ENCODE results near the gene PAPPA. TPM values are rescaled to one million over a fixed set of nuclear protein-coding genes. Genes with fewer than 3 reads are reported as not detected.

Gene PAPPA
- total RNA-seq, 2 experiments from 2014 or later = not detected

DNA sequence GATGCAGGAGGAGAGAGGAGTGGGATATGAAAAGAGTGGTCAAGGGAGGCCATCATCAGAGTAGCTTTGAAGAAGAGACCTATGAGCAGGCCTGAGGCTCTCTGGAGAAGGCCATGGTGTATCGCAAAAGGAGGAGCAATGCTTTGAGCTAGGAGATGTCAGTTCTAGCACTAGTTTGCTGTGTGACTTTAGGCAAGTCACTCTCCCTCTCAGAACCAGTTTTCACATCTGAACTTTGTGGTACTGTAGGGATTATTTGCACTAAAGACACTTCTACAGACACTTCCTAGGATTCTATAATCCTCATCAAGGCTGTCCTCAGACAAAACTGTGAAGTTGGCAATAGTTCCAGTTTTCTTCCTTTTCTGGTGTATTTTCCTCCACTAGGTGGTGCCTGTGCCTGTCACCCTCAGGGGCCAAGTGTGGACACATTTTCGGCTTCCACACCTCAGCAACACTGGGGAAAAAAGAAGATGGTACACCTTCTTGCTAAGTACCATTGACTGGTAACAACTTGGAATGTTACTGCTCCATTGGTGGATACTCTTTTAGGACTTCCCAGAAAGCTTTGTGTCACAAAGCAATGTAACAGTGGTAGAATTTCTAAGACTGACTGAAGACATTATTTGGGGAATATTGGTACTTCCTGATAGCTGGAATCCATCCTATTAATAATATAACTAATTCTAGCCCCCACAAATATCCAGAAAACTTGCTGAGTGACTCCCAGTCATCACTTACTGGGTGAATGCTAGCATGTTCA, 9.9 kb downstream of the PAPPA start:
- ChIA-PET CTCF (ENCODE audit: unreplicated experiment) (no interaction called here), POLR2A (interaction anchor here (0.6 kb wide), 1 partner anchor 10 kb away, joined by 4 read pairs; the partner anchor contains the start of gene PAPPA)
- Histone ChIP-seq H3K4me1 (ENCODE audit: insufficient read depth, low read length, poor library complexity, severe bottlenecking) (no peaks in the 10 kb centered on the region), H3K79me2 (ENCODE audit: insufficient read depth, low read depth, low read length) (no peaks in the 10 kb centered on the region), H3K36me3 (ENCODE audit: insufficient read depth, low read length) (no peaks in the 10 kb centered on the region), H3K4me3 (ENCODE audit: low read depth, low read length, poor library complexity, severe bottlenecking) (no peak overlapping the region), H2AFZ (ENCODE audit: low read length) (no peak overlapping the region), H3K4me2 (ENCODE audit: low read length) (no peak overlapping the region), H3K9me2 (ENCODE audit: insufficient read depth, low read length) (no peaks in the 10 kb centered on the region), H4K20me1 (ENCODE audit: insufficient read depth, low read length) (no peaks in the 10 kb centered on the region), H3K9me3 (ENCODE audit: low read length) (no peaks in the 10 kb centered on the region), H3K27ac (ENCODE audit: low read depth, low read length, poor library complexity, severe bottlenecking) (no peak overlapping the region)
- no TSS peak for BruUV-seq (replicated peaks)
- intact Hi-C loops (cut with micrococcal nuclease; ENCODE audit: unreplicated experiment) = loop anchor here (5.0 kb wide), 1 partner anchor 571 kb away; no protein-coding TSS in a partner anchor
- no peak for TF ChIP-seq EZH2phosphoT487 (IDR thresholded peaks at IDR 0.05; ENCODE audit: borderline replicate concordance, low read depth, low read length)
- TF ChIP-seq, protein P1, sequence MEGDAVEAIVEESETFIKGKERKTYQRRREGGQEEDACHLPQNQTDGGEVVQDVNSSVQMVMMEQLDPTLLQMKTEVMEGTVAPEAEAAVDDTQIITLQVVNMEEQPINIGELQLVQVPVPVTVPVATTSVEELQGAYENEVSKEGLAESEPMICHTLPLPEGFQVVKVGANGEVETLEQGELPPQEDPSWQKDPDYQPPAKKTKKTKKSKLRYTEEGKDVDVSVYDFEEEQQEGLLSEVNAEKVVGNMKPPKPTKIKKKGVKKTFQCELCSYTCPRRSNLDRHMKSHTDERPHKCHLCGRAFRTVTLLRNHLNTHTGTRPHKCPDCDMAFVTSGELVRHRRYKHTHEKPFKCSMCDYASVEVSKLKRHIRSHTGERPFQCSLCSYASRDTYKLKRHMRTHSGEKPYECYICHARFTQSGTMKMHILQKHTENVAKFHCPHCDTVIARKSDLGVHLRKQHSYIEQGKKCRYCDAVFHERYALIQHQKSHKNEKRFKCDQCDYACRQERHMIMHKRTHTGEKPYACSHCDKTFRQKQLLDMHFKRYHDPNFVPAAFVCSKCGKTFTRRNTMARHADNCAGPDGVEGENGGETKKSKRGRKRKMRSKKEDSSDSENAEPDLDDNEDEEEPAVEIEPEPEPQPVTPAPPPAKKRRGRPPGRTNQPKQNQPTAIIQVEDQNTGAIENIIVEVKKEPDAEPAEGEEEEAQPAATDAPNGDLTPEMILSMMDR (conservative IDR thresholded peaks at IDR 0.05; ENCODE audit: low read length) = peak; percentile 69
- peak; percentile 2 for DNase-seq (ENCODE audit: low spot score)

DNA sequence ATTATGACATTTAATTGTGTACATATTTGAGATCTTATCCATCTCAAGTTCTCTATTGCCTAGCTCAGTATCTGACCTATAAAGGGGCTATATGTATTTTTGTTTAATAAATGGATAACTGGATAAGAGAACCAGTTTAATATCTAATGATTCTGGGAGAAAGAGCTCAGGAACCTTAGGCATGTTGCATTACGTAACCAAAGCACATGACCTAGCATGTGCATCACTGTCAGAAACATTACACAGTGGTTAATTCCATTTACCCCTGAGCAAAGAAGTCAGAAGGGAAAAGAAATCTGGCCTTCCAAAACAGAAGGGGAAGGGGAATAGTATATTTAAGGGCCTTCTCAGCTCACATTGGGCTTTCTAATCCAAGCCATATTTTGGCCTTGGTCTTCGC, 12.3 kb downstream of the PAPPA start:
- Histone ChIP-seq H3K36me3 (ENCODE audit: insufficient read depth, low read length) (no peaks in the 10 kb centered on the region), H3K27ac (ENCODE audit: low read depth, low read length, poor library complexity, severe bottlenecking) (no peak overlapping the region), H3K4me2 (ENCODE audit: low read length) (no peak overlapping the region), H3K4me3 (ENCODE audit: low read depth, low read length, poor library complexity, severe bottlenecking) (no peak overlapping the region), H3K4me1 (ENCODE audit: insufficient read depth, low read length, poor library complexity, severe bottlenecking) (no peaks in the 10 kb centered on the region), H3K9me3 (ENCODE audit: low read length) (no peaks in the 10 kb centered on the region), H3K79me2 (ENCODE audit: insufficient read depth, low read depth, low read length) (no peaks in the 10 kb centered on the region), H3K9me2 (ENCODE audit: insufficient read depth, low read length) (no peaks in the 10 kb centered on the region), H2AFZ (ENCODE audit: low read length) (no peak overlapping the region), H4K20me1 (ENCODE audit: insufficient read depth, low read length) (no peaks in the 10 kb centered on the region)
- intact Hi-C loops (cut with micrococcal nuclease; ENCODE audit: unreplicated experiment) = no loop called here
- no peak for TF ChIP-seq EZH2phosphoT487 (IDR thresholded peaks at IDR 0.05; ENCODE audit: borderline replicate concordance, low read depth, low read length)
- TF ChIP-seq, protein P1 (conservative IDR thresholded peaks at IDR 0.05; ENCODE audit: low read length) = no peak
- ChIA-PET POLR2A (no interaction called here), CTCF (ENCODE audit: unreplicated experiment) (no interaction called here)
- BruUV-seq (replicated peaks) = no TSS peak
- no peak for DNase-seq (ENCODE audit: low spot score)

DNA sequence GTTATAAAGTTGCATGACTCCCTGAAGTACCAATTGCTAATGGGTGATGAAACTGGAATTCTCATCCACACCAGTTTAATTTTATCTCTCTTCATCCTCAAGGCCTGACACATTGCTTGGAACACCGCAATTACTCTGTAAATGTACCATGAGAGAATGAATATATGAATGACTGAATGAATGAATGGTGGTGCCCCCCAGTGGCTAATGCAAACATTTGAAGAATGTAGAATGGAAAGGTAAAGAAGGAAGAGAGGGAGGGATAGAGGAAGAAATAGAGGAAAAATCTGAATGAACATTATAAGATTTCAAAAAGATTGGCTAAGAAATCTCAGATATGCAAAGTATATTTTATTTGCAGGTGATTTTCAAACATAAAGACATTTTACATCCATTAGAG, 13.1 kb downstream of the PAPPA start:
- no peak overlapping the region for H3K27ac ChIP-seq (ENCODE audit: low read depth, low read length, poor library complexity, severe bottlenecking)
- no TSS peak for BruUV-seq (replicated peaks)
- POLR2A ChIA-PET = no interaction called here
- H4K20me1 ChIP-seq (ENCODE audit: insufficient read depth, low read length) = no peaks in the 10 kb centered on the region
- intact Hi-C loops (cut with micrococcal nuclease; ENCODE audit: unreplicated experiment) = no loop called here
- TF ChIP-seq, protein P1 (conservative IDR thresholded peaks at IDR 0.05; ENCODE audit: low read length) = peak; percentile 70
- TF ChIP-seq EZH2phosphoT487 (IDR thresholded peaks at IDR 0.05; ENCODE audit: borderline replicate concordance, low read depth, low read length) = no peak
- CTCF ChIA-PET (ENCODE audit: unreplicated experiment) = no interaction called here
- H3K4me3 ChIP-seq (ENCODE audit: low read depth, low read length, poor library complexity, severe bottlenecking) = no peak overlapping the region
- no peaks in the 10 kb centered on the region for H3K4me1 ChIP-seq (ENCODE audit: insufficient read depth, low read length, poor library complexity, severe bottlenecking)
- H3K9me3 ChIP-seq (ENCODE audit: low read length) = no peaks in the 10 kb centered on the region
- H3K9me2 ChIP-seq (ENCODE audit: insufficient read depth, low read length) = no peaks in the 10 kb centered on the region
- no peaks in the 10 kb centered on the region for H3K79me2 ChIP-seq (ENCODE audit: insufficient read depth, low read depth, low read length)
- H3K4me2 ChIP-seq (ENCODE audit: low read length) = no peak overlapping the region
- no peak for DNase-seq (ENCODE audit: low spot score)
- no peak overlapping the region for H2AFZ ChIP-seq (ENCODE audit: low read length)
- no peaks in the 10 kb centered on the region for H3K36me3 ChIP-seq (ENCODE audit: insufficient read depth, low read length)
